H1 (cell line): ENCODE measurements around the gene PIK3R1.

Experiments used
- CTCF ChIP-seq, 3 experiments: IDR thresholded peaks; 1 replicate in 2 of 3; 2 replicates in 1 of 3; pipeline versions ENCODE4 v1.5.1 to v1.6.1; 2011; ENCODE audit warnings: low read length in 3 of 3, mild to moderate bottlenecking in 3 of 3, inconsistent platforms in 2 of 3, low read depth in 1 of 3, moderate library complexity in 1 of 3; ENCODE audit not compliant: insufficient read depth in 1 of 3; ENCODE audit errors: control extremely low read depth in 1 of 3
- EP300 ChIP-seq, 2 experiments: IDR thresholded peaks; 1 replicate in 1 of 2; 2 replicates in 1 of 2; pipeline ENCODE4 v1.6.1; 2011 to 2012; ENCODE audit warnings: low read depth in 2 of 2, low read length in 2 of 2, mild to moderate bottlenecking in 2 of 2, borderline replicate concordance in 1 of 2, inconsistent platforms in 1 of 2, moderate library complexity in 1 of 2
- HDAC6 ChIP-seq: IDR thresholded peaks from one replicate; pipeline ENCODE4 v1.7.1; 2012; ENCODE audit warnings: low read depth, mild to moderate bottlenecking, inconsistent platforms, low read length, moderate library complexity
- KDM5A ChIP-seq: fragments of 200-600 bp; IDR thresholded peaks from 2 replicates; pipeline ENCODE4 v1.7.1; 2012; ENCODE audit warnings: mild to moderate bottlenecking, low read length, inconsistent platforms, mixed read lengths
- MAFK ChIP-seq: IDR thresholded peaks from 2 replicates; pipeline ENCODE4 v1.6.1; 2012; ENCODE audit warnings: low read depth, mild to moderate bottlenecking, improper control_type of control experiment, low read length
- RAD21 ChIP-seq, 2 experiments: IDR thresholded peaks in 1 of 2; conservative IDR thresholded peaks in 1 of 2; 2 replicates each; pipeline ENCODE4 v1.6.1; 2011; ENCODE audit warnings: low read depth in 2 of 2, low read length in 2 of 2, improper control_type of control experiment in 1 of 2, inconsistent platforms in 1 of 2, mild to moderate bottlenecking in 1 of 2, moderate library complexity in 1 of 2
- RFX5 ChIP-seq: IDR thresholded peaks from 2 replicates; pipeline ENCODE4 v1.6.1; 2011; ENCODE audit warnings: low read depth, low read length, improper control_type of control experiment, borderline replicate concordance
- SIN3A ChIP-seq, 2 experiments: IDR thresholded peaks in 1 of 2; conservative IDR thresholded peaks in 1 of 2; 2 replicates each; pipeline ENCODE4 v1.6.1; 2011 to 2012; ENCODE audit warnings: low read length in 2 of 2, improper control_type of control experiment in 1 of 2, low read depth in 1 of 2, mild to moderate bottlenecking in 1 of 2
- SRF ChIP-seq: IDR thresholded peaks from 2 replicates; pipeline ENCODE4 v1.6.1; 2011; ENCODE audit warnings: mild to moderate bottlenecking, low read depth, low read length, moderate library complexity
- TAF1 ChIP-seq: IDR thresholded peaks from 2 replicates; pipeline ENCODE4 v1.6.1; 2011; ENCODE audit warnings: mild to moderate bottlenecking, low read depth, low read length
- TAF7 ChIP-seq: optimal IDR thresholded peaks from 2 replicates; pipeline ENCODE3; 2011; ENCODE audit warnings: low read depth, mild to moderate bottlenecking, inconsistent platforms, low read length, moderate library complexity, borderline replicate concordance
- TBP ChIP-seq: IDR thresholded peaks from 2 replicates; pipeline ENCODE4 v1.6.1; 2011; ENCODE audit warnings: low read depth, low read length, improper control_type of control experiment
- TF ChIP-seq, protein P1 (sequence below): IDR thresholded peaks from 2 replicates; pipeline ENCODE4 v1.6.1; 2011; ENCODE audit warnings: low read depth, mild to moderate bottlenecking, low read length; ENCODE audit not compliant: insufficient read depth

DNA sequence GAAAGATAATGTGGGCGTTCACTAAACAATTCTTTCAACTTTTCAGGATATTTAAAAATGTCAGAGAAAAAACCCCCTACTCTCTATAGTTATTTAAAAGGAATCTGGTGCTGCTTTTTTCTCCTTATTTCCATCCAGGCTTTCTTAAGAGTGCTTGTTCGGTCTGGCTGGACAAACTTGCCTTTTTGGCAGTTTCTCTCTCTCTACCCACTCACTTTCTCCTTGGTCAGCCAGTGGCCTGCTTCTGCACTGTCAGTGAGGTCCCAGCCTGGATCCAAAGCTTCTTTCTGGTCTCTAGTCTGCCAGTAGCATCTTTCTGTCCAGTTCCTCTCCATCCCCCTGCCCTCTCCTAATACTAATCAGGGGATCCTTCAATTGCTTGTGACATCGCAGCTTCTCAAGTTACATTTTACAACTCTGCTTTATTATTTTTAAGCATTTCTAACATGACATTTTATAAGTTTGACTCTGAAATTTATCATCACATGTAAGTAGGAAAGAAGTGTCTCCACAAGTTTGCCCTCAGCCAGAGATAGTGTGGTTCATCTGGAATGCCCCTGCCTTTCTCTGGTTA lies 50.4 kb downstream of the PIK3R1 start:
- no peak for TF ChIP-seq CTCF (IDR thresholded peaks at IDR 0.05; ENCODE audit: control extremely low read depth in 1 of 3, insufficient read depth in 1 of 3, low read depth in 1 of 3, low read length in 3 of 3)
- TF ChIP-seq HDAC6, result no peak
- TF ChIP-seq TAF1, result no peak
- TF ChIP-seq KDM5A, result no peak
- TF ChIP-seq EP300 (IDR thresholded peaks at IDR 0.05; ENCODE audit: borderline replicate concordance in 1 of 2, low read depth in 2 of 2, low read length in 2 of 2), result no peak
- no peak for TF ChIP-seq TBP
- no peak for TF ChIP-seq MAFK
- TF ChIP-seq RFX5, result no peak
- TF ChIP-seq RAD21 (IDR thresholded peaks at IDR 0.05 in 1 of 2, conservative IDR thresholded peaks at IDR 0.05 in 1 of 2; ENCODE audit: low read depth in 2 of 2, low read length in 2 of 2), result no peak
- TF ChIP-seq, protein P1, sequence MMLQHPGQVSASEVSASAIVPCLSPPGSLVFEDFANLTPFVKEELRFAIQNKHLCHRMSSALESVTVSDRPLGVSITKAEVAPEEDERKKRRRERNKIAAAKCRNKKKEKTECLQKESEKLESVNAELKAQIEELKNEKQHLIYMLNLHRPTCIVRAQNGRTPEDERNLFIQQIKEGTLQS, result no peak
- no peak for TF ChIP-seq TAF7
- TF ChIP-seq SIN3A (conservative IDR thresholded peaks at IDR 0.05 in 1 of 2, IDR thresholded peaks at IDR 0.05 in 1 of 2; ENCODE audit: low read depth in 1 of 2, low read length in 2 of 2), result no peak
- TF ChIP-seq SRF, result no peak
